ENCODE results near the gene IP6K1.
"Not testable (repeated sequence)": the region's sequence is repeated elsewhere in the genome, so short reads cannot be mapped to it uniquely, and the experiment has no call there.

The IP6K1 gene

DNA sequence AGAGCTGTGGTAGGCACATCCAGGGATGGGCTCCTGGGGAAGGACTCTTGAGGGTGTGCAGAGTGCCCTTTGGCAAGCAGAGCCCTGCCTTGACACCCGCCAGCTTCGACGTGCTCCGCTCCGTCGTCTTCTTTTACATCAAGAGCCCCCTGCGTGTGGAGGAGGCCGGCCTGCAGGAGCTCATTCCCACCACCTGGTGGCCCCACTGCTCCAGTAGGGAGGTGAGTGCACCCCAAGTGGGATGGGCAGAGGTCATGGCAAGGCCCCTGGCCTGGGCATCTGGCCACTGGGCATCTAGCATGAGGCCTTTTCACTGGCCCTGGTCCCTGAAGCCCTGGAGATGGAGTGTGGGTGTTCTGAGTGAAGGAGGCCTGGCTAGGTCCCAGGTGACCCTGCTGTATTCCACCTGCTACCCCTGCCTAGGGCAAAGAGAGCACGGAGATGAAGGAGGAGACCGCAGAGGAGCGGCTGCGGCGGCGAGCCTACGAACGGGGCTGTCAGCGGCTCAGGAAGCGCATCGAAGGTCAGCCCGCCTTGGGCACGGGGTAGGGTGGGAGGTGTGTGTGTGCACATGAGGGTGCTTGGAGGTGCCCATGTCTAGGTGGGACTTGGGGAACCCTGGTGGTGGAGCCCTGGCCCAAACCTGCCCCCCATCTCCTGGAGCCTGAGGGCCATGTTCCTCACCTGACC is 84.8 kb downstream of the IP6K1 start:
- TF ChIP-seq, protein P1, sequence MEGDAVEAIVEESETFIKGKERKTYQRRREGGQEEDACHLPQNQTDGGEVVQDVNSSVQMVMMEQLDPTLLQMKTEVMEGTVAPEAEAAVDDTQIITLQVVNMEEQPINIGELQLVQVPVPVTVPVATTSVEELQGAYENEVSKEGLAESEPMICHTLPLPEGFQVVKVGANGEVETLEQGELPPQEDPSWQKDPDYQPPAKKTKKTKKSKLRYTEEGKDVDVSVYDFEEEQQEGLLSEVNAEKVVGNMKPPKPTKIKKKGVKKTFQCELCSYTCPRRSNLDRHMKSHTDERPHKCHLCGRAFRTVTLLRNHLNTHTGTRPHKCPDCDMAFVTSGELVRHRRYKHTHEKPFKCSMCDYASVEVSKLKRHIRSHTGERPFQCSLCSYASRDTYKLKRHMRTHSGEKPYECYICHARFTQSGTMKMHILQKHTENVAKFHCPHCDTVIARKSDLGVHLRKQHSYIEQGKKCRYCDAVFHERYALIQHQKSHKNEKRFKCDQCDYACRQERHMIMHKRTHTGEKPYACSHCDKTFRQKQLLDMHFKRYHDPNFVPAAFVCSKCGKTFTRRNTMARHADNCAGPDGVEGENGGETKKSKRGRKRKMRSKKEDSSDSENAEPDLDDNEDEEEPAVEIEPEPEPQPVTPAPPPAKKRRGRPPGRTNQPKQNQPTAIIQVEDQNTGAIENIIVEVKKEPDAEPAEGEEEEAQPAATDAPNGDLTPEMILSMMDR (conservative IDR thresholded peaks at IDR 0.05; ENCODE audit: low read depth, low read length): peak; percentile 66
- H3K4me3 ChIP-seq (ENCODE audit: low read length): no peak overlapping the region
- no peak for DNase-seq (ENCODE audit: low read depth)

DNA sequence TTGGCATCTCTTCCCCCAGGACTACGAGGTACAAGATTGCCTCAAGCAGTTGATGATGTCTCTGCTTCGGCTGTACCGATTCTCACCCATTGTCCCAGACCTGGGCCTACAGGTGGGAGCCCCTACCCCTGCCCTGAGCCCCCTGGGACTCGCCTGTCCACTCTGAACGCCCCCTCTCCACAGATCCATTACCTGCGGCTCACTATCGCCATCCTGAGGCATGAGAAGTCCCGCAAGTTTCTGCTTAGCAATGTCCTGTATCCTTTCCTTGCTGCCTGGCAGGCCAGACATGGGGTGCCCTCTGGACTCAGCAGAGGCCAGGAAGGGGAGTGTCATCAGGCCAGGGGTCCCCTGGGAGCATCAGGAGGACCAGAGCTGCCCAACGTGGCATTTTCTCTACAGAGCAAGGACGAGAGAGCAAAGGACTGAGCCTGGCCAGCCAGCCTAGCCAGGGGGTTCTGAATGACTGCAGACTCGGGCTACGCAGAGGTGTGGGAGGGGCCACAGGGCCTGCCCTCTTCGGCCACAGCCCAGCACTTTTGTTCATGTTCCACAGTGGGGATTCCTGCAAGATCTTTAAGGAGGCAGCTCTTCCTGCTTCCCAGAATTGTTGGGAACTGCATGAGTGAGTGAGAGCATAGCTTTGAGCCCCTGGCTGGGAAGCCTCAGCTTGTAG is 85.8 kb downstream of the IP6K1 start:
- DNase-seq (ENCODE audit: low read depth): no peak
- TF ChIP-seq, protein P1 (conservative IDR thresholded peaks at IDR 0.05; ENCODE audit: low read depth, low read length): peak; percentile 17
- H3K4me3 ChIP-seq (ENCODE audit: low read length): no peak overlapping the region

- H3K4me3 ChIP-seq (ENCODE audit: low read length): no peak overlapping the region
- DNase-seq (ENCODE audit: low read depth): no peak
- TF ChIP-seq, protein P1 (conservative IDR thresholded peaks at IDR 0.05; ENCODE audit: low read depth, low read length): no peak
These were observed 86.3 kb downstream of the IP6K1 start for GRCh38 chr3:49700014-49700413.

- TF ChIP-seq, protein P1 (conservative IDR thresholded peaks at IDR 0.05; ENCODE audit: low read depth, low read length): no peak
- DNase-seq (ENCODE audit: low read depth): no peak
- no peak overlapping the region for H3K4me3 ChIP-seq (ENCODE audit: low read length)
These were observed 86.9 kb downstream of the IP6K1 start for GRCh38 chr3:49699281-49699979.

DNA sequence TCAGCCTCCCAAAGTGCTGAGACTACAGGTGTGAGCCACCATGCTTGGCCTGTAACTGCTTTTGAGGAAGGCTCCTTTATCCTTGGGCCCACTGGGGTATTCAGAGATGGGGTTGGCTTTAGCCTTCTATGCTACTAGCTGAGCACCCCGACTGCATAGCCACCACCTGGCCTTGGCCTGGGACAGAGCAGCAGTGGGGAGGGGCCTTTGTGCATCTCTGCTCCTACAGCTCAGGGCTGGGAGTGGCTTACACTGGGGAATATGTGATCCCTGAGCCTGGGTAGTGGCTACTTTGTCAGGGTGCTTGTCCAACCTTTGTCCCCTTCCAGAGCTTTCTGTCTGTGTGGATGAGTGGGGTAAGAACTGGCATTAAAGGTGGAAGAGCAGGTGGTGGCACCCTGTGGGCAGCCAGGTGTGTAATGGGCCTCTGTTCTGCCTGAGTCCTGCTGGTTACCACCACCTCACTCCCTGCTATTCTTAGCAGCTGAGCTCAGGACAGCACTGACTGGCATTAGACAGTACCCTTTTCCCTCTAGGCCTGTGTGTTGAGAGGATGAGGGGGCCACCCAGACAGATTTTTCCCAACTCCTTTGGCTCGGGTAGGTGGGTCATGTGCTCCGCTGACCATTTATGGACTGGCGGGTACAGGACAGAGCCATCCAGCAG is 90.9 kb downstream of the IP6K1 start:
- DNase-seq (ENCODE audit: low read depth); H3K4me3 ChIP-seq (ENCODE audit: low read length): not testable (repeated sequence)

DNA sequence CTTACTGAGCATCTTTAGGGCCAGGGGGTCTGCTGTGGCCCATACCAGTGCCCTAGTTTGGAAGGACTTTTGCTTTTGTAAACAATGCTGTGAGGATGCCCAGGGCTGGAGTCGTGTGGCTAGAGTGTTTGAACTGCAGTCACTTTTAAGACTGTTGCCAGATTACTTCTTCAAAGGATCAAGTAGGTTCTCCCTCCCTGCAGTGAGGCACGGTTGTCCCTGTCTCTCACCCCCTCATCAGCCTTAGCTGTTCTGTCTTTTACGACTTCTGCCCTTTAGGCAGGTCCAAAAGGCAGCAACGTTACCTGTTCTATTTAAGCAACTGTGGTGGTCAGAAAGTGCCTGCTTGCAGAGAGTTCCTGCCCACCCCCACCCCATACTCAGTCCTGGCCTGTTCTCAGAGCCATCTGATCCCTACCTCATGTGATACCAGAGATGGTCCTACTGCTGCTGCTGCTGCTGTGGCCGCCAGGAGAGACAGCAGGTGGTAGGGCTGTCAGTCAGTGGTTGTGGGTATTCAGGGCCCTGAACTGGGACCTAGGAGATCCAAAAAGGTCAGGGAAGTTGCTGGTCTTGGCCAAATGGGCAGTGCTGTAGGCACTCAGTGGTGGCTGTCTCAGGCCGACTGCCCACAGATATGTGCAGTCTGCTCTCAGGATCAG is 91.8 kb downstream of the IP6K1 start:
- DNase-seq (ENCODE audit: low read depth); H3K4me3 ChIP-seq (ENCODE audit: low read length): not testable (repeated sequence)

- DNase-seq (ENCODE audit: low read depth); H3K4me3 ChIP-seq (ENCODE audit: low read length): not testable (repeated sequence)
These were observed 94.9 kb downstream of the IP6K1 start for GRCh38 chr3:49691481-49691880.

DNA sequence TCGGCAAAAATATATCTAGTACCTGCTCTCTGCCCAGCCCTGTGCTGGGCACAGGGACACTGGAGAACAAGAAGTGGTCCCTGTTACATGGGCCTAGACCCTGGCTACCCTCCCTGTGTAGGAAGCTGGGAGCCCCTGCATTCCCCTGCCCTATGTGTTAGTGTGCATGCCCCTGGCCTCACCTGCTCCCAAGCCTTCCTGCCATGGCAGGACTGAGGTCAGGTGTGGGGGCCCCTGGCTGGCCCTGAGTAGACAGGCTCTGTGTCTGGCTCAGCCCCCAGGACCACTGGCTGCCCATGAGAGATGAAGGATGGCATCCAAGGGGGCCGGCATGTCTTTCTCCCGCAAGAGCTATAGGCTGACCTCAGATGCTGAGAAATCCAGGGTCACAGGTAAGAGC is 95.5 kb downstream of the IP6K1 start:
- H3K4me3 ChIP-seq (ENCODE audit: low read length); DNase-seq (ENCODE audit: low read depth): not testable (repeated sequence)

DNA sequence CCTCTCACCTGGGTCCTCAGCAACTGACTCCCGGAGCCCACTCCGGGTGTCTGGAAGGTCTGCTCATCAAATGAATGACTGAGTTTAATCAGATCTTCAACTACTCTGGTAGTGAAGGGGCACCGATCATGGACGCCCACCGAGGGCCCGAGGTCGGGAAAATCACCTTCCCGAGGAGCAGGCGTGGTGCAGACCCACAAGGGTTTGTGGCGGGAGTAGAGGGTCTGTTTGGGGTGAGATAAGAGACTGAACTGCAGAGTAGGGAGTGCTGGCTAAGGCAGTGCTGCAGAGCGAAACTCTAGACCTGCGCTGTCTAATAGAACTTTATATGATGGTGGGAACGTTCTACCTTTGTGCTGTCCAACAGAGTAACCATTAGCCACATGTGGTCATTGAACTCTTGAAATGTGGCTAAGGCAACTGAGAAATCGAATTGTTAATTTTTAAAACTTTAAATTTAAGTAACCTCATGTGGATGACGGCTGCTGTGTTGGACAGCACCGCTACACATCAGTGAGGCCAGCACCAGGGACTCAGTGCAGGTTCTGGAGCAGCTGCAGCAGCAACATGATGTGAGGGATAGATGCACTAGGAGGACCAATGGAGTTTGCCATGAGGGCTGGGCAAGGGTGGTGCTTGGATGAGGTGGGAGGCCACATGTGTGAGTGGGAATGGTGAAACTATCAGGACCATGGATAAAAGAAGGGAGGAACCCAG is 96.3 kb downstream of the IP6K1 start:
- peak overlapping the region; percentile 90 for H3K4me3 ChIP-seq (ENCODE audit: low read length)
- DNase-seq (ENCODE audit: low read depth): not testable (repeated sequence)
